Measurements from ENCODE around the gene UBE2E3.
A peak's percentile ranks its signal among the peaks of the same experiment; 100 is the strongest.

The UBE2E3 gene

GRCh38 chr2:180978903-180979748 is 1.3 kb upstream of the UBE2E3 start:
- FAIRE-seq (no peak), DNase-seq (ENCODE audit: insufficient read length, low spot score) (peak; percentile 49)

GRCh38 chr2:180979749-180980105 is 678 bp upstream of the UBE2E3 start:
- no peak for DNase-seq (ENCODE audit: insufficient read length, low spot score)
- FAIRE-seq: no peak

DNA sequence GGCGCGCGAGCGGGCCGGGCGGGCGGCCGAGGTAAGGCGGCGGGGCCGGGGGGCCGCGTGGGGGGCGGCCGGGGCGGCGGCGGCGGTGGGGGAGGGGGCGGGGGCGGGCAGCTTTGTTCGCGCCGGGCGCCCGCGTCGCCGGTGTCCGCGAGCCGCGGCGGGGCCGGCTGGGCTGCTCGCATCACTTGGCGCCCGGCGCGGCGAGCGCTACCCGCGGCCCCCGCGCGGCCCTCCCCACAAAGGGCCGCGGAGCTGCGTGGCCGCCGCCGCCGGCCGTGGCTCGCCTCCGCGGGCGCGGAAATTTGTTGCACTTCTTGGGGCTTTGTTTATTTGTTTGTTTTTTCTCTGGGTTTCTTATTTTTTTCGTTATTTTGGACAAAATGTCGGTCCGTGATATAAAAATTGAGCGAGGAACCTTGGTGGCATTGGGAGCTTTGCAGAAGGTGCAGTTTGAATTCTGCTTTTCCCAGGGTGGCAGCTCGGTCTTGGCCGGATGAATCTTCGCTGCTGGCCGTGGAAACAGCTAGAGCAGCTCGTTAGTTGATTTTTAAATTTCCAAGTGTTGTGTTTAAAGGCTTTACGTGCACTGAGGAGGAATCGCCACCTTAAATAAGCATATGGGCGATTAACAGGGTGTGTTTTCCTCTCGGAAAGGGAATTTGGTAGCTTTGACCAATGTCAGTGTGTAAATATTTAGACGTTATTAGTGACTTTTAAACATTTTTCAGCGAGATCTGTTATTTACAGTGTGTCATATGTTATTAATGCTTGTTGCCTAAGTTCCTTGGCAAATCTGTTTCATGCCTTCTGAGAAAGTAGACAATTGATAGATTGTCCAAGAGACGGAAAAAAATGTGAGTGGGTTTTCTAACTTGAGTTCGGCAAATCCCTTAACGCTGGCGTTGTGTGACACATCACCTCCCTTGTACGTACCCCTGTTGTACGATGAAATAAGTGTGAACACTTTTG is 822 bp downstream of the UBE2E3 start:
- FAIRE-seq: no peak

DNA sequence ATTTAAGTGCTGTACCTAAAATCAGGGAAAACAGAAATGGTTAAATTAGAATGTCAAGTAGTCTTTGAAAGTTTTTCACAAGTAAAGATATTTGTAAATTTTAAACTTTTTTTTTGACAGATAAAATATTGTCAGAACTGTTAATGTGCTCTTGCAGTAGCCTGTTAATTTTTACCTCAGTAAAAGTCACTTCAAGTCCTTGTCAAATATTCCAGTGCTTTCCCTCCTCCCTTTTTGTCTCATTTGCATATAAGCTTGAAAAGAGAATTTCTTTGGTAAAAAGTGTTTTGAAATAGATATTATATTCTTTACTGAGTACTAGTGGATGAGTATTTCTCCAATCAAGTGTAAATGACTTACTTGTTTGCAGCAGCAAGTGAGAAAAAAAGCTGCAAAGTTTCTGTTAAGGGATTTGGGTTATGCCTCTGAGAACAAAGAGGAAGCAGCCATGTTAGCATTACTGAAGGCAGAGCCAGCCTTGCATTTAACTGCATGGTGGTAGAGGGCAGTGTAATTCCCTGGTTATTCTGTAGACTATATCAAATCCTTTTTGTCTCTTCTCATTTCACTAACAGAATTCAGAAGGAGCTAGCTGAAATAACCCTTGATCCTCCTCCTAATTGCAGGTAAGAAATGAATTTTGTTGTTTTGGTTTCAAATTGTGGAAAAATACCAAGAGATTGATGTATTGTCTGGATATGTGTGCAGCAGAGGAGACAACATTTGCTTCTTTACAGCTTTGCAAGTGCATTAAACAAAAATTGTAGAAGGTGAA is 3.2 kb downstream of the UBE2E3 start:
- DNase-seq (ENCODE audit: insufficient read length, low spot score): no peak
- FAIRE-seq: peak; percentile 74

More for the DNA sequence above, 822 bp downstream of the UBE2E3 start:
- no peak for DNase-seq (ENCODE audit: insufficient read length, low spot score)

DNA sequence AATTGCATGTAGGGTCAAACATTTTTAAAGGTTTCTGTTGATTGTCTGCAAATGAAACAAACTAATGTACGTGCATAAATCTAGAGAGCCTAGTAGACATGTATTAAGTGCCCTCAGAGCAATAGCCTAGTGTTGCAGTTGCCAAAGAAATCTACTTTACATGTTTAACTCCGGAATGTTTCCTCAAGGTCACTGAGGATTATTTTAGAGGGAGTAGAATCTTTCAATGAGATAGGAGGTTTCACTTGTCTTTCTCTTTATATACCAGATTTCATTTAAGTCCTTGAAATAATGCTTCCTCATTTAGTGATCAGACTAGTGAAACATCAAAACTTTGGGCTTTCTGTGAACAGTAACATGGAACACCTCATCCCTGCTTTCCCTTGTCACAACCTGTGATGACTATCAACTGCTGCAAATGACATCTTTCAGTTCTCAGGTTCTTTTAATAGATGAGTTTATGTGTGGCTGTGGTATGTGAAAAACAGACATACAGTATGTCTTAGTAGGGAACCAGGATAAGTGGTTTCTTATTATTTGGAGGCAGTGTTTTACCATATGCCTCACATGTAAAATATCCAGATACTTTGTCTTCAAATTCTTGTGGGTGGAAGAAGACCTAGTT is 5.5 kb downstream of the UBE2E3 start:
- DNase-seq (ENCODE audit: insufficient read length, low spot score): no peak
- no peak for FAIRE-seq

DNA sequence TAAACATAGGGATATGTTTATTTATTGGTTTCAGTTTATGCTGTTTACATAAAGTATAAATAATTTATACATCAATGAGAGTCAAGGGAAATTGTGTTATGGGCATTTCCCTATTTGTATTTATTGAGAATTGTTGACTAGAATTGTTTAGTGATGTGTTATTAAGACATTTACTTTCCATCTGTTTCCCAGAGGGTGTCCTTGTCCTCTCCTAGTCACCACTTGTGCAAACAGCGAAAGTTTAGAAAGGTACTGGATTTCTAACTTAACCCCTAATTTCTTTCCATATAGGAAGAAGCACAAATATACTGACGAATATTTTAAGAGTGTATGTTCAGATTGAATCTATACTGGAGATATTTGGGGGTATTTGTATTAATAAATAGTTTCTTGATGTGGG is 6.7 kb downstream of the UBE2E3 start:
- DNase-seq (ENCODE audit: insufficient read length, low spot score) (no peak), FAIRE-seq (no peak)

DNA sequence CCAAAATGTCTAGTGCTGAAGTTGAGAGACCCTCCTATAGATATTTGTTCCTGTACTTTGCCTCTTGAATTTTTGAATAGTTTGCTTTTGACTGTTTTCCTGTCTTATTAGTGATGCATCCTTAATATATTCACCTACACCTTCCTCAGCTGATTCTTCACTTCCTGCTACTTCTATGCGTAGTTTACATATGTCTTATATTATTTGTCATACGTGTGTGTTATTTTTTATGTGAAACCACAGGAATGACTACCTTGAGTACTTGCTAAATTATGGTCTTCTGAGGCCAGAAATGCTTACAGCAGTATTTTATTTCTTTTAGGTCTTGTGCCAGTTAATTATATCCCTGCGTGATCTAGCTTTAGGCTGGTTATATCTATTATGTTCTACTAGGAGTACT is 9.9 kb downstream of the UBE2E3 start:
- DNase-seq (ENCODE audit: insufficient read length, low spot score) (no peak), FAIRE-seq (no peak)

- FAIRE-seq: no peak
- no peak for DNase-seq (ENCODE audit: insufficient read length, low spot score)
These were observed 10.4 kb downstream of the UBE2E3 start for GRCh38 chr2:180990794-180991193.

- no peak for DNase-seq (ENCODE audit: insufficient read length, low spot score)
- FAIRE-seq: no peak
These were observed 11.0 kb downstream of the UBE2E3 start for GRCh38 chr2:180991361-180991760.

DNA sequence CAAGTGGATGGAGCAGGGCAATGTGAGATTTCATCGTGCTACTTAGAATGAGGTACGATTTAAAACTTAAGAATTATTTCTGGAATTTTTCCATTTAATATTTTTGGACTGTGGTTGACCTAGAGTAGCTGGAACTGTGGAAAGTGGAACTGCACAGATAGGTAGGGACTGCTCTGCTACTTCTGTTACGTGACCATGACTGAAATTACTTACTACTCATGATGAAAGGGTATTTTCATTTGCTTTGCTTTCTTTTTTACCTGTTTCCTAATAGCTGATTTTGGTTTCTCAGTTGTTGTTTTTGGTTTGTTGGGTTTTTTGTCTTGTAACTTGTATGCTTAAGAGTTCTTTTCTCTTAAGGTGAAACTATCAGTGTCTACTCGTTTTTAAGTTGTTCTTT is 11.4 kb downstream of the UBE2E3 start:
- DNase-seq (ENCODE audit: insufficient read length, low spot score): no peak
- FAIRE-seq: no peak

GRCh38 chr2:180992994-180993393 is 12.6 kb downstream of the UBE2E3 start:
- FAIRE-seq (no peak), DNase-seq (ENCODE audit: insufficient read length, low spot score) (no peak)

- DNase-seq (ENCODE audit: insufficient read length, low spot score) (no peak), FAIRE-seq (no peak)
These were observed 19.0 kb downstream of the UBE2E3 start for GRCh38 chr2:180999274-180999964.

DNA sequence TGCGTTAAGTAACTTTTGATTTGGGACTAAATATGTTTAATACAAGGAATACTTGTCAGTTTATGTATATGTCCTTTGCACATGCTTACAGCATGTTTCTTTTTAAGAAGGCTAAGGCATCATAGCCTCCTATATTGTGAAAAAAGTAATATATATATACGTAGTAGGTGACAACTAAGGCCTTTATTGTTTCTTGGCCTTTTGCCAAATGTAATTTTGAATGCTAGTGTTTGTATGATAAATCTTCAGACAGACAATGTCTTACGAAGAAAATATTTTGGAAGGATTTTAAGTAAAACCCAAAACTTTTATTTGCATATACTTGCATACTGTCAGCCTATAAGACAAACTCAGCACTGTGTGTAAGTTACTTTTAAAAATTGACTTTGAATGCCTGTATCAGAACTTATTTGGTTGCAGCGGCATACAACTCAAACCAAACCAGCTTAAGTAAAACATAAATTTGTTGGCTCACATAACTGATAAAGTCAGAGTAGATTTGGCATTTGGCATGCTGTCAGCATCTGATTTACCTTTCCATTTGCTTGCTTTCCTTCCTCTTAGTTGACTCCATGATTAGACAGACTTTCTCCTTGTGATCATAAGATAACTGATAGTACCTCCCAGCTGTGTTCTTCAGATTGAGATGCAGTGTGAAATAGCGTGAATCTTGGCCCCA is 24.4 kb downstream of the UBE2E3 start:
- no peak for DNase-seq (ENCODE audit: insufficient read length, low spot score)
- FAIRE-seq: no peak

DNA sequence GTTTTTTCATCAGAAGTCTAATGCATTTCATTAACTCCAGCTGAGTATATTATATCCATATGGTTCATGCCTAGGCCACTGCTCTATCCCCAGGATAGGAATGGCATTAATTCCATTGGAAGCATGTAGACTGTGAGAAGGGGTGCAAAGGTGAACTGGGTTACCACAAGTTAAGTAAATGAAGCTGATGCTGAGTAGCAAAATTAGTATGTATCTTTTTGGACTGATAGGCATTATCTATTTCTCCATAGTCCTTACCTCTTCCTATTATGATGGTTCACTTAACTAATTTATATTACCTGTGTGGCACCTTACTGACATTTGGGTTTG is 24.9 kb downstream of the UBE2E3 start:
- FAIRE-seq (no peak), DNase-seq (ENCODE audit: insufficient read length, low spot score) (no peak)

DNA sequence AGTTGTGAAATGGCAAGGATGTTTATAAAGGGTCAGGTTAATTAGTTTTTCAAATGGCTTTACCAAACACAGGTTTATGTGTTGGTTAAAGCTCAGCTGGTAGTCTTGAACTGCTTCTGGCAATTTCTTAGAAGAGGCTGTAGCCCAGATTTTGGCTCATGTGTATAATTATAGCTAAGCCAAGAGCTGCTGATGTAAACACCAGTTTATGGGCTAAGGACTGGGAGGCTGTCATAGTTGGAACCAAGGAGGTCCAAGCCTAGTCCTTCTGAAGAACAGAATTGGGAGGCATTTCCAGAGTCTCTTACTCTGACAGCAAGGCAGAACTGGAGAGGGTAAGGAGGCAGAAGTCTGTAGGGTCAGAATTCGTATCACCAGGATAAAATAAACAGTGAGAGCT is 25.4 kb downstream of the UBE2E3 start:
- DNase-seq (ENCODE audit: insufficient read length, low spot score) (no peak), FAIRE-seq (no peak)

- FAIRE-seq (no peak), DNase-seq (ENCODE audit: insufficient read length, low spot score) (no peak)
These were observed 26.9 kb downstream of the UBE2E3 start for GRCh38 chr2:181007086-181007837.

DNA sequence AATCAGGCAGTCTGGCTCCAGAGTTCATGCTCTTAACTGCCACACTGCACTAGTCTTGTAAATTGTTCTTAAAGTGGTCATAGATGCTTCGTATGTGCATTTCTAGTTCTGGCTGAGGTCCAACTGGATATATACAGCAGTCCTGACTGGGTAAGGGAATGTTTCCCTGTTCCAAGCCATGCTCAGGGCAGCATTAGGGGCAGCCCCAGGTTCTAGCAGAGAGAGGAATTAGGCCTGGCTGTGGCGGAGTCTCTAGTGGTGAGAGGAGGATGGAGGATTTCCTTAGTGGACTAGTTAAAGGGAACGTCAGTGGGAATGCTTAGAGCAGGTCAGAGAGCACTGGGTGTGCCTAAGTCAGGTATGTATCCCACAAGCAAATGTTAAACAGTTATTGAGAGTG is 28.0 kb downstream of the UBE2E3 start:
- FAIRE-seq (no peak), DNase-seq (ENCODE audit: insufficient read length, low spot score) (no peak)

DNA sequence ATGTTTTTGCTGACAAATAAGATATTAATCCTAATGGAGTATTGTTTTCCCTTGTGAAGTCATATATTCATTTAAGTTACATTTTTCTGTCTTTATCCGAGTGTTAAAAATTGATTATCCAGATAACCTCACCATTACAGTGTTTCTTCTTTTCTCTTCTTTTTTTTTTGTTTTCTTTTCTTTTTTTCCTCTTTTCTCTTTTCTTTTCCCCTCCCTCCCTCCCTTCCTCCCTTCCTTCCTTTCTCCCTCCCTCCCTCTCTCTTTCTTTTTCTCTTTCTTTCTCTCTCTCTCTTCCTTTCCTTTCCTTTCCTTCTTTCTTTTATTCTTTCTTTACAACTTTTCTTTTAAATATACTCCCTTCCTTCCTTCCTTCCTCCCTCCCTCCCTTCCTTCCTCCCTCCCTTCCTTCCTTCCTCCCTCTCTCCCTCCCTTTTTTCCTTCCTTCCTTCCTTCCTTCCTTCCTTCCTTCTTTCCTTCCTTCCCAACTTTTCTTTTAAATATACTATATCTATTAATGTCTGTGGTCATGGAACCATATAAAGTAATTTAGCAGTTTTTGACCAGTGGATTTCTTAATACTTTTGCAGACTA is 40.9 kb downstream of the UBE2E3 start:
- DNase-seq (ENCODE audit: insufficient read length, low spot score) (no peak), FAIRE-seq (no peak)
